ENCODE measurements around the gene ARHGAP15. TPM values are rescaled to one million over a fixed set of nuclear protein-coding genes. Genes with fewer than 3 reads are reported as not detected.

Gene ARHGAP15
- total RNA-seq, 2 experiments from 2014 or later, result 72.1 to 98.4 TPM

DNA sequence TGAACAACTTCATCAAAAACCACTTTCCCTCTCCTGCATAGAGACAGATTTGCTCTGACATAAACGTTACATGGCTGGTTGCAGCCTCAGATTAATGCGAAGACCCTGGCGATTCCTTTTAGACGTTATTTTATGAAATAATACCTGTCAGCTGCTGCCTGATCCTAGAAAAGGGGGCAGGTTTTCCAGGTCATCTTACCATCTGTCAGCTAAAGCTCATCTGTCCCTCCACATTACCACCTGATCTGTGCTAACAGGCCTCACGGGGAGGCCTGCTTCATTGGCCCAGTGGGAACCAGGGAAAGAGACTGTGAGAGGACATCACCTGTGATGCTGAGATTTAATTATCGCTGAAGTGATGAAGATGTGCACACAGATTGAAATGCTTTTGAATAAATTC lies 261.0 kb downstream of the ARHGAP15 start:
- TF ChIP-seq CTCF (conservative IDR thresholded peaks at IDR 0.05; ENCODE audit: low read length) (no peak), EZH2phosphoT487 (IDR thresholded peaks at IDR 0.05; ENCODE audit: borderline replicate concordance, low read depth, low read length) (no peak)
- CTCF ChIA-PET (ENCODE audit: unreplicated experiment), result no interaction called here
- intact Hi-C loops (cut with micrococcal nuclease; ENCODE audit: unreplicated experiment), result loop anchor here (5.0 kb wide), 1 partner anchor 1727 kb away; no protein-coding TSS in a partner anchor

GRCh38 chr2:143392358-143392757 lies 263.1 kb downstream of the ARHGAP15 start:
- Histone ChIP-seq H3K4me2 (ENCODE audit: low read length) (no peak overlapping the region), H4K20me1 (ENCODE audit: insufficient read depth, low read length) (no peaks in the 10 kb centered on the region; the same call in 1 of the 2 replicates), H3K27ac (ENCODE audit: low read depth, low read length, poor library complexity, severe bottlenecking) (no peak overlapping the region), H3K9me2 (ENCODE audit: insufficient read depth, low read length) (no peaks in the 10 kb centered on the region), H3K4me1 (ENCODE audit: insufficient read depth, low read length, poor library complexity, severe bottlenecking) (no peaks in the 10 kb centered on the region), H3K9me3 (ENCODE audit: low read length) (no peaks in the 10 kb centered on the region), H3K36me3 (ENCODE audit: insufficient read depth, low read length) (no peaks in the 10 kb centered on the region), H3K79me2 (ENCODE audit: insufficient read depth, low read depth, low read length) (no peaks in the 10 kb centered on the region), H2AFZ (ENCODE audit: low read length) (no peak overlapping the region), H3K4me3 (ENCODE audit: low read depth, low read length, poor library complexity, severe bottlenecking) (no peak overlapping the region)
- no peak for DNase-seq (ENCODE audit: low spot score)
- TF ChIP-seq EZH2phosphoT487 (IDR thresholded peaks at IDR 0.05; ENCODE audit: borderline replicate concordance, low read depth, low read length) (no peak), CTCF (conservative IDR thresholded peaks at IDR 0.05; ENCODE audit: low read length) (no peak)
- no TSS peak for BruUV-seq (replicated peaks)
- intact Hi-C loops (cut with micrococcal nuclease; ENCODE audit: unreplicated experiment), result loop anchor here (5.0 kb wide), 1 partner anchor 1725 kb away; no protein-coding TSS in a partner anchor
- ChIA-PET POLR2A (no interaction called here), CTCF (ENCODE audit: unreplicated experiment) (no interaction called here)

More for the DNA sequence above, 261.0 kb downstream of the ARHGAP15 start:
- Histone ChIP-seq H3K9me3 (ENCODE audit: low read length) (no peaks in the 10 kb centered on the region), H4K20me1 (ENCODE audit: insufficient read depth, low read length) (no peaks in the 10 kb centered on the region; the same call in 1 of the 2 replicates), H3K79me2 (ENCODE audit: insufficient read depth, low read depth, low read length) (no peaks in the 10 kb centered on the region), H3K36me3 (ENCODE audit: insufficient read depth, low read length) (no peaks in the 10 kb centered on the region), H3K4me3 (ENCODE audit: low read depth, low read length, poor library complexity, severe bottlenecking) (no peak overlapping the region), H3K4me1 (ENCODE audit: insufficient read depth, low read length, poor library complexity, severe bottlenecking) (no peaks in the 10 kb centered on the region), H3K4me2 (ENCODE audit: low read length) (no peak overlapping the region), H3K27ac (ENCODE audit: low read depth, low read length, poor library complexity, severe bottlenecking) (no peak overlapping the region), H3K9me2 (ENCODE audit: insufficient read depth, low read length) (no peaks in the 10 kb centered on the region), H2AFZ (ENCODE audit: low read length) (no peak overlapping the region)
- no peak for DNase-seq (ENCODE audit: low spot score)
- POLR2A ChIA-PET, result interaction anchor here (0.7 to 1.5 kb wide), 2 partner anchors 14 to 16 kb away, joined by 3 read pairs; no protein-coding TSS in a partner anchor
- no TSS peak for BruUV-seq (replicated peaks)

DNA sequence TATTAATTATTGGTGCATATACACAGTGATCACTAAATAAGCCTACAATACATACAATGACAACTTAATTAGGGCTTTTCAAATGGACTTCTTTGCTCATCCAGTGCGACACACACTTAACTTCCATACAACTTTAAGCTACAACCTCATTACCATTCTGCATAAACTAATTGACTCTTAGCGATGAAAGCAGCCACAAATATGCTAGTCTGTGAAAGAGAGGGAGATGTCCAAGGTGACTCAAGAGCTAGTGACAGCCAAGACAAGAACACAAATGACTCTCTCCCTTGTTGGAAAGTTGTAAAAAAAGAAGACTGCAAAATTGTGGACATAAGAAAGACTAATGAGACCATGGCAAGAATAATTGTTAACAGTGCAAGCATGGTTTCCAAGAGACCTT lies 264.8 kb downstream of the ARHGAP15 start:
- no peak overlapping the region for H3K4me3 ChIP-seq (ENCODE audit: low read depth, low read length, poor library complexity, severe bottlenecking)
- no peaks in the 10 kb centered on the region for H4K20me1 ChIP-seq (ENCODE audit: insufficient read depth, low read length)
- POLR2A ChIA-PET, result interaction anchor here (0.7 kb wide), 1 partner anchor 15 kb away, joined by 3 read pairs; no protein-coding TSS in a partner anchor
- H3K9me3 ChIP-seq (ENCODE audit: low read length), result no peaks in the 10 kb centered on the region
- no peaks in the 10 kb centered on the region for H3K9me2 ChIP-seq (ENCODE audit: insufficient read depth, low read length)
- DNase-seq (ENCODE audit: low spot score), result no peak
- no peaks in the 10 kb centered on the region for H3K36me3 ChIP-seq (ENCODE audit: insufficient read depth, low read length)
- no peaks in the 10 kb centered on the region for H3K79me2 ChIP-seq (ENCODE audit: insufficient read depth, low read depth, low read length)
- TF ChIP-seq CTCF (conservative IDR thresholded peaks at IDR 0.05; ENCODE audit: low read length) (no peak), EZH2phosphoT487 (IDR thresholded peaks at IDR 0.05; ENCODE audit: borderline replicate concordance, low read depth, low read length) (no peak)
- intact Hi-C loops (cut with micrococcal nuclease; ENCODE audit: unreplicated experiment), result loop anchor here (5.0 kb wide), 1 partner anchor 1723 kb away; no protein-coding TSS in a partner anchor
- no peak overlapping the region for H2AFZ ChIP-seq (ENCODE audit: low read length)
- no peak overlapping the region for H3K27ac ChIP-seq (ENCODE audit: low read depth, low read length, poor library complexity, severe bottlenecking)
- no peaks in the 10 kb centered on the region for H3K4me1 ChIP-seq (ENCODE audit: insufficient read depth, low read length, poor library complexity, severe bottlenecking)
- H3K4me2 ChIP-seq (ENCODE audit: low read length), result no peak overlapping the region
- no TSS peak for BruUV-seq (replicated peaks)
- CTCF ChIA-PET (ENCODE audit: unreplicated experiment), result no interaction called here

Data from OCI-LY7 (cell line).